Vagina (tissue), 2 donors: ENCODE results near the gene MRPL39.

Experiments used
- CTCF ChIP-seq, 3 experiments: fragments of 450-650 bp in 2 of 3; fragments of 200-600 bp in 1 of 3; sonication (generic) in 1 of 3; IDR thresholded peaks; one replicate each; pipeline ENCODE4 v1.5.1; 2017 to 2019; ENCODE audit warnings: antibody characterized with exemption in 3 of 3, mild to moderate bottlenecking in 2 of 3, moderate library complexity in 2 of 3
- POLR2A ChIP-seq, 2 donors: fragments of 450-650 bp; IDR thresholded peaks; one replicate each; pipeline ENCODE4 v1.6.1; 2017; ENCODE audit warnings: antibody characterized with exemption in 2 of 2, mild to moderate bottlenecking in 2 of 2, moderate library complexity in 2 of 2
- POLR2AphosphoS5 ChIP-seq, 2 donors: sonication (generic); formaldehyde crosslinking; IDR thresholded peaks; one replicate each; pipeline ENCODE4 v1.9.0; 2017; ENCODE audit warnings: antibody characterized with exemption in 2 of 2, mild to moderate bottlenecking in 2 of 2, low read depth in 1 of 2; ENCODE audit not compliant: insufficient read depth in 1 of 2

GRCh38 chr21:25647647-25648046, 40.4 kb upstream of the MRPL39 start:
- no peak for TF ChIP-seq POLR2A (IDR thresholded peaks at IDR 0.05)
- TF ChIP-seq CTCF (IDR thresholded peaks at IDR 0.05) = no peak
- TF ChIP-seq POLR2AphosphoS5 (IDR thresholded peaks at IDR 0.05; ENCODE audit: insufficient read depth in 1 of 2, low read depth in 1 of 2) = no peak
